Thyroid gland (tissue), 4 donors: Measurements from ENCODE around the gene TCEA2. TPM values are rescaled to one million over a fixed set of nuclear protein-coding genes. Genes with fewer than 3 reads are reported as not detected.

Source experiments
- DNase-seq, 2 donors: peaks; one replicate each; pipeline ENCODE4 v3.0.0-alpha.2; 2019
- H3K27ac ChIP-seq, 3 donors: fragments of 200-600 bp; sonication (generic); 1 replicate in 2 of 3; 2 replicates in 1 of 3; pipeline ENCODE4 v1.5.1; 2016 to 2019; ENCODE audit warnings: mild to moderate bottlenecking in 1 of 3, moderate library complexity in 1 of 3
- H3K27me3 ChIP-seq: fragments of 200-600 bp; sonication (generic); one replicate; pipeline ENCODE4 v1.5.1; 2019
- H3K36me3 ChIP-seq, 2 donors: fragments of 200-600 bp; sonication (generic); one replicate each; pipeline ENCODE4 v1.5.1; 2016 to 2019
- H3K4me1 ChIP-seq, 2 donors: fragments of 200-600 bp; sonication (generic); one replicate each; pipeline ENCODE4 v1.5.1; 2017 to 2019
- H3K4me3 ChIP-seq, 3 donors: fragments of 200-600 bp; sonication (generic); replicated peaks in 1 of 3; 1 replicate in 2 of 3; 2 replicates in 1 of 3; pipeline ENCODE4 v1.5.1; 2016; ENCODE audit warnings: mild to moderate bottlenecking in 1 of 3
- H3K9me3 ChIP-seq: fragments of 200-600 bp; sonication (generic); one replicate; pipeline ENCODE4 v1.5.1; 2017
- CTCF ChIP-seq, 6 experiments: fragments of 200-600 bp in 3 of 6; fragments of 450-650 bp in 3 of 6; sonication (generic) in 3 of 6; IDR thresholded peaks; one replicate each; pipeline ENCODE4 v1.5.1; 2016 to 2019; ENCODE audit warnings: antibody characterized with exemption in 6 of 6, mild to moderate bottlenecking in 2 of 6, inconsistent platforms in 1 of 6, moderate library complexity in 1 of 6
- POLR2A ChIP-seq, 2 donors: fragments of 450-650 bp; IDR thresholded peaks; one replicate each; pipeline ENCODE4 v1.6.1; 2017; ENCODE audit warnings: antibody characterized with exemption in 2 of 2, mild to moderate bottlenecking in 2 of 2, moderate library complexity in 1 of 2
- WGBS, 2 donors: methylation state at CpG; one replicate each; pipeline ENCODE4 v1.1.5; 2017; 5-methylcytosine and 5-hydroxymethylcytosine counted together
- intact Hi-C: fragments of 100-400 bp; cut with DNase I; formaldehyde crosslinking; loops from one replicate; pipeline ENCODE4 v1.15.1; 2023
- total RNA-seq, 4 donors: library from RNA; depleted of rRNA; stranded (reverse); fragments of >200 nt; gene quantifications; one replicate each; pipeline ENCODE4 v1.2.3, GENCODE V29; 2016

Gene TCEA2
- total RNA-seq, 4 donors from 2014 or later: 20.9 to 43.1 (median 24.4) TPM

- H3K36me3 ChIP-seq: no peaks in the 10 kb centered on the region
- no peaks in the 10 kb centered on the region for H3K9me3 ChIP-seq
- WGBS, 2 donors: 74 to 76% methylated on average over 5 to 9 of the region's 9 CpGs
- intact Hi-C loops: no loop called here
- TF ChIP-seq CTCF (IDR thresholded peaks at IDR 0.05) (no peak), POLR2A (IDR thresholded peaks at IDR 0.05) (no peak)
- no peaks in the 10 kb centered on the region for H3K27me3 ChIP-seq
- H3K4me1 ChIP-seq: no peaks in the 10 kb centered on the region
- peak overlapping the region; percentile 39 to 59 (median 43) for H3K27ac ChIP-seq
- no peak for DNase-seq
- H3K4me3 ChIP-seq: no peak overlapping the region
Measured at GRCh38 chr20:64055396-64055892, 7.6 kb upstream of the TCEA2 start.

- H3K27me3 ChIP-seq: no peaks in the 10 kb centered on the region
- peak in 1 of 2 donors; percentile 33 for DNase-seq
Measured at GRCh38 chr20:64055893-64056638, 6.9 kb upstream of the TCEA2 start.

GRCh38 chr20:64056639-64056888, 6.4 kb upstream of the TCEA2 start:
- TF ChIP-seq CTCF (IDR thresholded peaks at IDR 0.05): no peak
- no peak for TF ChIP-seq POLR2A (IDR thresholded peaks at IDR 0.05)
- intact Hi-C loops: no loop called here
- 44 to 58% methylated on average over 7 of the region's 7 CpGs for WGBS, 2 donors
- Histone ChIP-seq H3K27me3 (no peaks in the 10 kb centered on the region), H3K4me3 (no peak overlapping the region), H3K36me3 (no peaks in the 10 kb centered on the region), H3K4me1 (no peaks in the 10 kb centered on the region), H3K9me3 (no peaks in the 10 kb centered on the region), H3K27ac (peak overlapping the region in 2 of 3 donors; percentile 38 to 59)
- no peak for DNase-seq

More at GRCh38 chr20:64055893-64056638, 6.9 kb upstream of the TCEA2 start:
- H3K4me3 ChIP-seq: no peak overlapping the region
- H3K4me1 ChIP-seq: no peaks in the 10 kb centered on the region
- no peaks in the 10 kb centered on the region for H3K36me3 ChIP-seq
- peak overlapping the region; percentile 39 to 59 (median 43) for H3K27ac ChIP-seq
- 26 to 37% methylated on average over 9 to 14 of the region's 22 CpGs for WGBS, 2 donors
- H3K9me3 ChIP-seq: no peaks in the 10 kb centered on the region
- no peak for TF ChIP-seq CTCF (IDR thresholded peaks at IDR 0.05)
- TF ChIP-seq POLR2A (IDR thresholded peaks at IDR 0.05): no peak
- intact Hi-C loops: no loop called here

GRCh38 chr20:64056889-64057627, 5.9 kb upstream of the TCEA2 start:
- Histone ChIP-seq H3K9me3 (no peaks in the 10 kb centered on the region), H3K27me3 (no peaks in the 10 kb centered on the region), H3K4me3 (no peak overlapping the region), H3K27ac (peak overlapping the region in 2 of 3 donors; percentile 38 to 59), H3K4me1 (peaks cover 0 to 1% of the 10 kb centered on the region in 2 donors), H3K36me3 (no peaks in the 10 kb centered on the region)
- 55 to 65% methylated on average over 18 to 31 of the region's 39 CpGs for WGBS, 2 donors
- intact Hi-C loops: no loop called here
- no peak for TF ChIP-seq POLR2A (IDR thresholded peaks at IDR 0.05)
- TF ChIP-seq CTCF (IDR thresholded peaks at IDR 0.05): no peak
- no peak for DNase-seq
